Fibroblast of pulmonary artery (primary cell): ENCODE results near the gene CDKN1A.

ENCODE experiments used
- DNase-seq: peaks from one replicate; pipeline ENCODE4 v3.0.0-alpha.2; 2010; ENCODE audit warnings: low read depth
- H3K4me3 ChIP-seq: replicated peaks from 2 replicates; pipeline ENCODE4 v1.5.1; 2011; ENCODE audit warnings: low read depth, mild to moderate bottlenecking, control low read depth, low read length, moderate library complexity
- CTCF ChIP-seq: IDR thresholded peaks from 2 replicates; pipeline ENCODE4 v1.5.1; 2011; ENCODE audit warnings: mild to moderate bottlenecking, control low read depth, low read length, inconsistent platforms; ENCODE audit errors: missing control alignments

The CDKN1A gene

DNA sequence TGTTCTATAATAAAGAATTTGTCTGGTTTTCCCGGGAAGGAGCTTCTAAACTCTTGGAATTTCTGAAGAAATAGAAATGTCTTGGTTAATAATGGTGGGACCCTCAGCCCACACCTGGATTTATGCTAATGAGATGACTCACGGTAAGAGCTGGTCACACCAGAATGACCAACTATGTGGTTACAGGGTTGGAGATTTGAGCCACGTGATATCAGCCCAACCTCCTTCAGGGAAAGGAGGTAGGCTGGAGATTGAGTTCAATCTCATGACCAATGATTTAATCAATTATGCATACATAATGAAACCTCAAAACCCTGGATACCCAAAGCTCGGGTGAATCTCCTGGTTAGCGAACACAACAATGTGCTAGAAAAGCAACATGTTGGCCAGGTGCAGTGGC is 22.1 kb upstream of the CDKN1A start:
- DNase-seq: no peak
- no peak overlapping the region for H3K4me3 ChIP-seq
- TF ChIP-seq CTCF: no peak

GRCh38 chr6:36657271-36657670 is 21.2 kb upstream of the CDKN1A start:
- no peak for DNase-seq
- H3K4me3 ChIP-seq: no peak overlapping the region
- TF ChIP-seq CTCF: no peak

- H3K4me3 ChIP-seq: no peak overlapping the region
- TF ChIP-seq CTCF: no peak
- peak; percentile 47 for DNase-seq
Measured at GRCh38 chr6:36657942-36658544, 20.5 kb upstream of the CDKN1A start.

DNA sequence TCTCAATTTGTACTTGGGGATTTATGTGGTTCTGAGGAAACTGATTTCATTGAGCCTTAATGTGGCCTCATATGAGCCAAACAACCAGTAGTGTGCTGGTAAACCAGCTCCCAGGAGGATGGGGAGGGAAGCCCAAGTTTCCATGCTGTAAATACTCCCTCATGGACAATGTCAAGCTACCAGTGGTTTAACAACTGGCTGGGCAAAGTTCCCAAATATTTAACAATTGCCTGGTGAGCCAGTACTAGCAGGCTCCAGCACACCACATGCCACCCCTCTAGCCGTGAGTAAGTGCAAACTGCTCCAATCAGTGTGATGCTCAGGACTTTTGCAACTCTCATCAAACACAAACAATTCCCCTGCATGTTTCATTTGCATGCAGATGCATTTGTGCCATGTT is 19.2 kb upstream of the CDKN1A start:
- H3K4me3 ChIP-seq: no peak overlapping the region
- no peak for TF ChIP-seq CTCF
- peak; percentile 96 for DNase-seq

GRCh38 chr6:36660771-36661471 is 17.6 kb upstream of the CDKN1A start:
- no peak for DNase-seq
- no peak overlapping the region for H3K4me3 ChIP-seq
- no peak for TF ChIP-seq CTCF

DNA sequence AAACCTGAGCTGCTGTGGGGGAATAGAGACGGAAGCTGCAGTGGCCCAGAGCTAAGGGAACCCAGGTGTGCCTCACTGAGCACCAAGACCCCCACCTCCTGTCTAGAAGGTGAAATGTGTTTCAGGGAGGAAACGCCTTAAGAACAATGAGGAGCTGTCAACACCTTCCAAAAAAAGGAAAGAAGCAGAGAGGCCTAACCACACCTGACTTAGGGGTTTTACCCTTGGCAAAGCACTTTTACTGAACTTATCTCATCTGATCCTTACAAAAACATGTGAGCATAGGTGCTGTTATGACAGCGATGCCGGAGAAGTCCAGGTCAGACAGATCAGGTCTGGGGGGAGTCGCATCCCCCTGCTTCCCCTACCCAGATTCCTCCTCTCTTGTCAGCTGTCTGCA is 16.1 kb upstream of the CDKN1A start:
- DNase-seq: no peak
- no peak for TF ChIP-seq CTCF
- no peak overlapping the region for H3K4me3 ChIP-seq

- no peak overlapping the region for H3K4me3 ChIP-seq
- TF ChIP-seq CTCF: no peak
- no peak for DNase-seq
Measured at GRCh38 chr6:36662827-36663256, 15.7 kb upstream of the CDKN1A start.
